ENCODE measurements around the gene FZD1. TPM values are rescaled to one million over a fixed set of nuclear protein-coding genes. Genes with fewer than 3 reads are reported as not detected.

Gene FZD1
- total and polyA plus RNA-seq, 2 of the 4 experiments (the other 2 are of a cell fraction) = 3.6 to 6.8 TPM

GRCh38 chr7:91294639-91295220 lies 30.5 kb downstream of the FZD1 start:
- Histone ChIP-seq H2AK5ac (ENCODE audit: low read depth, low read length) (no peak overlapping the region), H3K4me2 (ENCODE audit: low read depth, low read length) (no peak overlapping the region), H2AK9ac (replicated peaks; ENCODE audit: low read depth, low read length, poor library complexity) (no peak overlapping the region), H3K14ac (replicated peaks; ENCODE audit: low read depth, low read length) (no peak overlapping the region), H4K91ac (ENCODE audit: insufficient read depth, low read depth, low read length) (no peak overlapping the region), H3K9ac (ENCODE audit: low read depth, low read length) (no peak overlapping the region), H3K9me1 (ENCODE audit: insufficient read depth, low read length) (no peaks in the 10 kb centered on the region), H3K4me1 (ENCODE audit: control insufficient read depth, insufficient read depth, low read length) (no peaks in the 10 kb centered on the region), H3K4ac (ENCODE audit: low read depth, low read length) (no peak overlapping the region), H3K36me3 (ENCODE audit: control insufficient read depth, insufficient read depth, low read length) (no peaks in the 10 kb centered on the region), H4K5ac (ENCODE audit: low read depth, low read length) (no peak overlapping the region), H3K18ac (ENCODE audit: low read depth, low read length) (no peak overlapping the region), H2BK5ac (ENCODE audit: low read depth, low read length, poor library complexity, severe bottlenecking) (no peak overlapping the region), H3K79me1 (ENCODE audit: low read depth in 1 of 2, low read length in 2 of 2) (no peaks in the 10 kb centered on the region), H4K20me1 (ENCODE audit: insufficient read depth, low read length) (no peaks in the 10 kb centered on the region), H2AFZ (replicated peaks; ENCODE audit: low read length, poor library complexity) (no peak overlapping the region), H3K23ac (ENCODE audit: low read depth, low read length) (no peak overlapping the region), H3K27me3 (ENCODE audit: control insufficient read depth, insufficient read depth, low read length) (peaks cover 17% of the 10 kb centered on the region), H2BK15ac (ENCODE audit: low read depth, low read length) (no peak overlapping the region), H3K27ac (ENCODE audit: insufficient read depth, low read length) (no peak overlapping the region), H3K4me3 (ENCODE audit: insufficient read depth, low read depth, low read length) (no peak overlapping the region), H2BK20ac (ENCODE audit: low read depth, low read length) (no peak overlapping the region), H3K9me3 (ENCODE audit: control insufficient read depth, insufficient read depth, low read length) (no peaks in the 10 kb centered on the region), H2BK120ac (ENCODE audit: low read depth, low read length) (no peak overlapping the region), H3K56ac (ENCODE audit: extremely low read depth, insufficient read depth, low read length) (no peak overlapping the region), H4K8ac (ENCODE audit: low read depth in 2 of 2, low read length in 2 of 2) (no peak overlapping the region)
- DNase-seq (no peak), ATAC-seq (ENCODE audit: low read depth) (no peak)
- in situ Hi-C loops (cut with MboI; ENCODE audit: low sequenced_read_pairs) (no loop called here), dilution Hi-C loops (cut with HindIII; ENCODE audit: low sequenced_read_pairs, unreplicated experiment) (no loop called here), intact Hi-C loops (cut with micrococcal nuclease) (loop anchor here (5.0 kb wide), 1 partner anchor 368 kb away; no protein-coding TSS in a partner anchor)
- TF ChIP-seq RCOR1 (IDR thresholded peaks at IDR 0.05; ENCODE audit: insufficient replicate concordance, low read length) (no peak), MAFK (IDR thresholded peaks at IDR 0.05; ENCODE audit: low read depth, low read length) (no peak)
- POLR2A ChIA-PET (ENCODE audit: unreplicated experiment) = no interaction called here
- BruUV-seq (replicated peaks) = no TSS peak
- no CpG with 5 or more reads among the region's 6 CpGs for WGBS, 2 experiments (ENCODE audit: extremely low coverage in 2 of 2, insufficient read length in 1 of 2)
- CTCF ChIA-PET = no interaction called here
